GM19239 (cell line): Measurements from ENCODE around the gene DYNLT3.
A peak's percentile ranks its signal among the peaks of the same experiment; 100 is the strongest.

ENCODE experiments used
- DNase-seq: peaks from one replicate; pipeline ENCODE4 v3.0.0; 2011; ENCODE audit warnings: low spot score; ENCODE audit not compliant: insufficient read length
- FAIRE-seq: peaks from 2 replicates; lab custom pipeline; 2011; peaks lifted over from hg19 to GRCh38; lab: Jason Lieb, UNC

DYNLT3 gene, protein sequence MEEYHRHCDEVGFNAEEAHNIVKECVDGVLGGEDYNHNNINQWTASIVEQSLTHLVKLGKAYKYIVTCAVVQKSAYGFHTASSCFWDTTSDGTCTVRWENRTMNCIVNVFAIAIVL

GRCh38 chrX:37846934-37847732, at the start of gene DYNLT3:
DYNLT3 (minus strand) TSS chrX:37847571; CDS start chrX:37847510, 61 bp downstream.
- FAIRE-seq, result peak; percentile 98
- peak; percentile 49 for DNase-seq

DNA sequence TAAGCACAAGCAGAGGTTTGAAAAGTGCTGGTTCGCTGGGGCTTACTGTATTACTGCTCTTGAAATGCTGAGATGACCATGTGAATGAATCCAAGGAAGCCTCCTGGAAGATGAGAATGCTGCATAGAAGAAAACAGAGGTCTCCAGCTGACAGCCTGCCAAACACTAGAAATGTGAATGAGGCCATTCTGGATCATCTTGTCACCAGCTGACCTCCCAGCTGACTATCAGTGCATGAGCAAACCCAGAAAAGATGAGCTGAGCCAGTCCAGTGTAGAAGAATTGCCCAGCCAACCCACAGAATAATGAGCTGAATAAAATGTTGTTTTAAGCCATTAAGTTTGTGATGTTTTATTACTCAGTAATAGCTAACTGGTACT, 49.1 kb upstream of the DYNLT3 start:
- DNase-seq (no peak), FAIRE-seq (no peak)

GRCh38 chrX:37895795-37896510, 48.6 kb upstream of the DYNLT3 start:
- DNase-seq (no peak), FAIRE-seq (no peak)

DNA sequence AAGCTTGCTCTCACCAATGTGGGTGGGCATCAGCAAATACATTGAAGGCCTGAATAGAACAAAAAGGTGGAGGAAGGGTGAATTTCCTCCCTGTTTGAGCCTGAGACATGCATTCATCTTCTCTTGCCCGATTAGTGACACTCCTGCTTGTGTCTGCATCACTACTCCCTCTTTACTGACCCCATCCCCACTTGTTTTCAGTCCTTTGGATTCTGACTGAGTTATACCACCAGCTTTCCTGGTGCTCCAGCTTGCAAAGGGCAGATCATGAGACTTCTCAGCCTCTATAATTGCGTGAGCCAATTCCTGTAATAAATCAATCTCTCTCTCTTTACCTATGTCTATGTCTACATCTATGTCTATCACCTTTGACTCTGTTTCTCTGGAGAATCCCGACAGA, 47.4 kb upstream of the DYNLT3 start:
- no peak for FAIRE-seq

GRCh38 chrX:37888010-37888409, 40.6 kb upstream of the DYNLT3 start:
- DNase-seq, result no peak
- FAIRE-seq, result no peak

More for the DNA sequence above, 47.4 kb upstream of the DYNLT3 start:
- DNase-seq, result no peak

- no peak for DNase-seq
- no peak for FAIRE-seq
Observed at GRCh38 chrX:37887347-37887746, 40.0 kb upstream of the DYNLT3 start.

DNA sequence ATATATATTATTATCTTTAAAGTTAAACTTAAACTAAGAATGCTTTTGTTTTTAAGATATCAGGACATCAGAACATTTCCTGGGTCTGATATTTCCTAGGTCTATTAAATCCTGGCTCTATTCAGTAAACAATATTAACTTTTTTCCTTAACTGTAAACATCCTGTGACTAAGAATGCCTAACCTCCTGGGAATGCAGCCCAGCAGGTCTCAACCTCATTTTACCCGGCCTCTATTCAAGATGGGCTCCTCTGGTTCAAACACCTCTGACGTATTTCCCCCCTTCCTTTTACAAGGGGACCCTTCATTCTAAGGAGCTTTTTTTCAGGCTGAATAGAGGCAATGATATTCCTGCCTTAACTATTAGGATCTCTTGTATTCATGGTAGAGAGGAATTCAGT, 35.8 kb upstream of the DYNLT3 start:
- DNase-seq (no peak), FAIRE-seq (no peak)

- no peak for FAIRE-seq
- no peak for DNase-seq
Observed at GRCh38 chrX:37879692-37880091, 32.3 kb upstream of the DYNLT3 start.

DNA sequence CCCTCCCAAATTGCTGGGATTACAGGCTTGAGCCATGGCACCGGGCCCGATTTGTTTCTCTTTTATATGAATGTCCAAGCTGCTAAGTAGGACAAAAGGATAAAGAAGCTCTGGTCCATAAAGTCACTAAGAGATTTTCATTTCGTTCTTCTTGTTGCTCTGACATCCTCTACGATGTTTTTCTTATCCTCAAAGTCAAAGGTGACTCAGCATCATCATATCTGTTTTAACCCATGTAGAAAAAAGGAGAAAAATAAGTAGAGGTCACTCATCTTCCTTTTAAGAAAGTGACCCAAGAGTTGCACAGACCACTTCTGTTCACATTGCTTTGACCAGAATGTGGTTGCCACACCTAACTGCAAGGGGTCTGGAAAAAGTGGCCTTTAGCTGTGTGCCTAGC, 29.3 kb upstream of the DYNLT3 start:
- FAIRE-seq (no peak), DNase-seq (no peak)

GRCh38 chrX:37875675-37876074, 28.3 kb upstream of the DYNLT3 start:
- no peak for FAIRE-seq
- no peak for DNase-seq

GRCh38 chrX:37873220-37873619, 25.8 kb upstream of the DYNLT3 start:
- no peak for DNase-seq
- no peak for FAIRE-seq

DNA sequence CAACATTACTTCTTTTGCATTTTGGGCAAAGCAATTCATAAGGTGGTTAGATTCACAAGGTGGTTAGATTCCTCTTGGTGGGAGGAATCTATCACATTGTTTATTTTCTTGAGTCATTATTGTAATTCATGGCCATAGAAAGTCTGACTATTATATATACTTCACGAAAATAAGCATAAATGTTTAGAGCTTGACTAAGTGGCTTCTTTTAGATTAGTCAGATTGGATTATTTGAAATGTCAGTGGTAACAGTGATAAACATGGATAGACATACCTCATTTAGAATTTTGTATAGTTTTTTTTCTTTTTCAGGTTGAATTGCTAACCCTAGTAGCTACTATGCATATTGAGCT, 24.9 kb upstream of the DYNLT3 start:
- DNase-seq, result no peak
- FAIRE-seq, result no peak

- FAIRE-seq, result no peak
- DNase-seq, result no peak
Observed at GRCh38 chrX:37871626-37872302, 24.4 kb upstream of the DYNLT3 start.

DNA sequence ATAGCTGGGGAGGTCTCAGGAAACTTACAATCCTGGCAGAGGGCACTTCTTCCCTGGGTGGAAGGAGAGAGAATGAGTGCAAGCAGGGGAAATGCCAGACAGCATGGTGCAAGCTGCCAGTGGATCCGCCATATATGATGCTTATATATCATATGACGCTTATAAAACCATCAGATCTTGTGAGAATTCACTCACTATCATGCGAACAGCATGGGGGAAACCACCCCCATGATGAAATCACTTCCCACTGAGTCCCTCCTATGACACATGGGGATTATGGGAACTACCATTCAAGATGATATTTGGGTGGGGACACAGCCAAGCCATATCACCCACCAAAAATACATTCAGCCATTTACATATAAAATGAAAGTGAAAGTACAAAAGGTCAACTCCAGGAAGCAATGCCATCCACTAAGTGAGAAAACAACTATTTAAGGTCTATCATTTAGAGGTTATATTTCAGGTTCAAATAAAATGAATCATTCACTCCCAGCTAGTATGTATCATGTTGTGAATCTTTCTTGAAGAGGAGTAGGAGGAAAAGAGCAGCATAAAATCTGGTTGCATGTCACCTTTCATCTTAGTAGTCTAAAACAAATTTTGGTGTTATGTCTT, 20.3 kb upstream of the DYNLT3 start:
- no peak for FAIRE-seq
- DNase-seq, result no peak

- no peak for DNase-seq
- FAIRE-seq, result peak; percentile 21
Observed at GRCh38 chrX:37863728-37864127, 16.4 kb upstream of the DYNLT3 start.

GRCh38 chrX:37862851-37863250, 15.5 kb upstream of the DYNLT3 start:
- FAIRE-seq (no peak), DNase-seq (no peak)

GRCh38 chrX:37860721-37861120, 13.3 kb upstream of the DYNLT3 start:
- DNase-seq (no peak), FAIRE-seq (no peak)

GRCh38 chrX:37854748-37855147, 7.4 kb upstream of the DYNLT3 start:
- FAIRE-seq (no peak), DNase-seq (no peak)

- no peak for DNase-seq
- FAIRE-seq, result no peak
Observed at GRCh38 chrX:37854148-37854547, 6.8 kb upstream of the DYNLT3 start.

DNA sequence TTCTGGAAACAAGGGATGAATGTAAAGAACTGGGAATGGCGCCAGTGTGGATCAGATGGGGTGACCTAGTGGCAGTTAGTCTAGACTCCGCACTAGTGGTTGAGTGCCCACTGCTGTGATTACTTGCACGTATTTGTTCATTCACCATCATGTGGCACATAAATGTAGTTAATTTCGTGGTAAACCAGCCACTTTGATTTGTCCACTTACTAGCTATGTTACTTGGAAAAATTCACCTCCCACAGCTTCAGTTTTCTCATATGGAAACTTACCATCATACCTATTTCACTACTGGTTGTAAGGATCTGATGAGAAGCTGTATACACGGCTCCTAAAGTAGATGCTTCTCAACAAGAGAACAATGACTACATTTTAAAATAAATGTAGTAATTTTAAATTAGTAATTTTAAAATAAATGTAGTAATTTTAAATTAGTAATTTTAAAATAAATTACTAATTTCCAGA, 394 bp upstream of the DYNLT3 start:
- no peak for FAIRE-seq
- no peak for DNase-seq
